ENCODE results near the gene SGCD.

The SGCD gene

GRCh38 chr5:156387391-156387790 lies 60.4 kb downstream of the SGCD start:
- Histone ChIP-seq H3K79me2 (ENCODE audit: insufficient read depth, low read length) (no peaks in the 10 kb centered on the region), H3K9ac (ENCODE audit: low read depth, low read length, poor library complexity, severe bottlenecking) (no peak overlapping the region), H3F3A (ENCODE audit: low read depth) (no peaks in the 10 kb centered on the region), H3K36me3 (ENCODE audit: insufficient read depth, low read length) (no peaks in the 10 kb centered on the region), H3K27me3 (ENCODE audit: insufficient read depth, low read length, poor library complexity, severe bottlenecking) (no peaks in the 10 kb centered on the region), H3K9me3 (ENCODE audit: insufficient read depth, low read depth, low read length) (no peaks in the 10 kb centered on the region), H3K4me1 (ENCODE audit: insufficient read depth, low read length, poor library complexity, severe bottlenecking) (no peaks in the 10 kb centered on the region), H3K4me3 (ENCODE audit: low read length, poor library complexity, severe bottlenecking) (no peak overlapping the region), H4K20me1 (ENCODE audit: insufficient read depth, low read length, poor library complexity, severe bottlenecking) (no peaks in the 10 kb centered on the region), H2AFZ (ENCODE audit: low read length) (no peak overlapping the region), H3K9me2 (replicated peaks; ENCODE audit: low read depth, low read length) (no peaks in the 10 kb centered on the region), H3K4me2 (ENCODE audit: low read depth, low read length, poor library complexity, severe bottlenecking) (no peak overlapping the region)
- no peak for TF ChIP-seq EZH2phosphoT487 (IDR thresholded peaks at IDR 0.05; ENCODE audit: borderline replicate concordance)
- TF ChIP-seq, protein P1, sequence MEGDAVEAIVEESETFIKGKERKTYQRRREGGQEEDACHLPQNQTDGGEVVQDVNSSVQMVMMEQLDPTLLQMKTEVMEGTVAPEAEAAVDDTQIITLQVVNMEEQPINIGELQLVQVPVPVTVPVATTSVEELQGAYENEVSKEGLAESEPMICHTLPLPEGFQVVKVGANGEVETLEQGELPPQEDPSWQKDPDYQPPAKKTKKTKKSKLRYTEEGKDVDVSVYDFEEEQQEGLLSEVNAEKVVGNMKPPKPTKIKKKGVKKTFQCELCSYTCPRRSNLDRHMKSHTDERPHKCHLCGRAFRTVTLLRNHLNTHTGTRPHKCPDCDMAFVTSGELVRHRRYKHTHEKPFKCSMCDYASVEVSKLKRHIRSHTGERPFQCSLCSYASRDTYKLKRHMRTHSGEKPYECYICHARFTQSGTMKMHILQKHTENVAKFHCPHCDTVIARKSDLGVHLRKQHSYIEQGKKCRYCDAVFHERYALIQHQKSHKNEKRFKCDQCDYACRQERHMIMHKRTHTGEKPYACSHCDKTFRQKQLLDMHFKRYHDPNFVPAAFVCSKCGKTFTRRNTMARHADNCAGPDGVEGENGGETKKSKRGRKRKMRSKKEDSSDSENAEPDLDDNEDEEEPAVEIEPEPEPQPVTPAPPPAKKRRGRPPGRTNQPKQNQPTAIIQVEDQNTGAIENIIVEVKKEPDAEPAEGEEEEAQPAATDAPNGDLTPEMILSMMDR (conservative IDR thresholded peaks at IDR 0.05; ENCODE audit: low read length), result no peak

DNA sequence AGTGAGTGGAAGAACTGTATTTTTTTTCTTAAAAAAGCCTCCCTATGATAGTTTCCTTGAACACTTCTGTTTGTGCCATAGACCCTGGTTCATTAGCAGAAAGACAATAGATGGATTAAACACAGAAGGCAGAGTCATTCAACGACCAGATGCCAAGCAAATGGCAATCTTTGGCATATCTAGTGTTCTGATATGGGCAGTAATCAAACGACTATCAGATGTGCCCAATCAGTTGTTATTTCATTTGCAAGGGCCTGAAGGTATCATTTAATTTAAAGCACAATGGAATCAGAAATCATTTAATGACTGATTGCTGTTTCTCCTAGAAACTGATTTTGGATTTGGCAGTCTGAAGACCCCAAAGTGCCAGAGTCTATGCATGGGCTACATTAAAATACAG lies 61.3 kb downstream of the SGCD start:
- H3K36me3 ChIP-seq (ENCODE audit: insufficient read depth, low read length), result no peaks in the 10 kb centered on the region
- H3K27me3 ChIP-seq (ENCODE audit: insufficient read depth, low read length, poor library complexity, severe bottlenecking), result no peaks in the 10 kb centered on the region
- no peaks in the 10 kb centered on the region for H4K20me1 ChIP-seq (ENCODE audit: insufficient read depth, low read length, poor library complexity, severe bottlenecking)
- no peak overlapping the region for H3K4me2 ChIP-seq (ENCODE audit: low read depth, low read length, poor library complexity, severe bottlenecking)
- H3K9me3 ChIP-seq (ENCODE audit: insufficient read depth, low read depth, low read length), result no peaks in the 10 kb centered on the region
- no peaks in the 10 kb centered on the region for H3K9me2 ChIP-seq (replicated peaks; ENCODE audit: low read depth, low read length)
- H3K79me2 ChIP-seq (ENCODE audit: insufficient read depth, low read length), result no peaks in the 10 kb centered on the region
- no peaks in the 10 kb centered on the region for H3K4me1 ChIP-seq (ENCODE audit: insufficient read depth, low read length, poor library complexity, severe bottlenecking)
- TF ChIP-seq EZH2phosphoT487 (IDR thresholded peaks at IDR 0.05; ENCODE audit: borderline replicate concordance), result no peak
- TF ChIP-seq, protein P1 (conservative IDR thresholded peaks at IDR 0.05; ENCODE audit: low read length), result no peak
- no peak overlapping the region for H2AFZ ChIP-seq (ENCODE audit: low read length)
- no peak overlapping the region for H3K4me3 ChIP-seq (ENCODE audit: low read length, poor library complexity, severe bottlenecking)
- H3K9ac ChIP-seq (ENCODE audit: low read depth, low read length, poor library complexity, severe bottlenecking), result no peak overlapping the region
- H3F3A ChIP-seq (ENCODE audit: low read depth), result no peaks in the 10 kb centered on the region

GRCh38 chr5:156391139-156391538 lies 64.2 kb downstream of the SGCD start:
- H3F3A ChIP-seq (ENCODE audit: low read depth), result no peaks in the 10 kb centered on the region
- no peak overlapping the region for H3K4me2 ChIP-seq (ENCODE audit: low read depth, low read length, poor library complexity, severe bottlenecking)
- H3K27me3 ChIP-seq (ENCODE audit: insufficient read depth, low read length, poor library complexity, severe bottlenecking), result no peaks in the 10 kb centered on the region
- H3K9me3 ChIP-seq (ENCODE audit: insufficient read depth, low read depth, low read length), result no peaks in the 10 kb centered on the region
- no peak overlapping the region for H3K9ac ChIP-seq (ENCODE audit: low read depth, low read length, poor library complexity, severe bottlenecking)
- TF ChIP-seq, protein P1 (conservative IDR thresholded peaks at IDR 0.05; ENCODE audit: low read length), result no peak
- no peak for TF ChIP-seq EZH2phosphoT487 (IDR thresholded peaks at IDR 0.05; ENCODE audit: borderline replicate concordance)
- no peaks in the 10 kb centered on the region for H3K79me2 ChIP-seq (ENCODE audit: insufficient read depth, low read length)
- H3K4me3 ChIP-seq (ENCODE audit: low read length, poor library complexity, severe bottlenecking), result no peak overlapping the region
- no peak overlapping the region for H2AFZ ChIP-seq (ENCODE audit: low read length)
- no peaks in the 10 kb centered on the region for H3K9me2 ChIP-seq (replicated peaks; ENCODE audit: low read depth, low read length)
- H4K20me1 ChIP-seq (ENCODE audit: insufficient read depth, low read length, poor library complexity, severe bottlenecking), result no peaks in the 10 kb centered on the region
- no peaks in the 10 kb centered on the region for H3K36me3 ChIP-seq (ENCODE audit: insufficient read depth, low read length)
- no peaks in the 10 kb centered on the region for H3K4me1 ChIP-seq (ENCODE audit: insufficient read depth, low read length, poor library complexity, severe bottlenecking)

Measured in Loucy (cell line).